Activated CD8-positive, alpha-beta memory T cell treated with anti-CD3 and anti-CD28 coated beads, Interleukin-2, amount 10 ng/mL, durations not matched to agents 7 days and 5 days (primary cell): ENCODE measurements around the gene POLD4. TPM values are rescaled to one million over a fixed set of nuclear protein-coding genes. Genes with fewer than 3 reads are reported as not detected.
A peak's percentile ranks its signal among the peaks of the same experiment; 100 is the strongest.
"Not testable (repeated sequence)": the region's sequence is repeated elsewhere in the genome, so short reads cannot be mapped to it uniquely, and the experiment has no call there.

Experiments
- ATAC-seq: fragments of 150-1000 bp; cut with Tn5 transposase; one replicate; pipeline ENCODE4 v1.10.0; 2021; ENCODE audit warnings: moderate library complexity
- CTCF ChIA-PET: fragments of 350-600 bp; sonication (Branson Sonifier 250); formaldehyde crosslinking; loops from one replicate; lab custom pipeline; 2021; ENCODE audit warnings: antibody characterized with exemption; lab: Charles Lee
- DNase-seq: peaks from one replicate; pipeline ENCODE4 v3.0.0-alpha.2; 2020
- H3K27ac Mint-ChIP-seq: one replicate; pipeline ENCODE4 v1.8.0; 2021; ENCODE audit warnings: mild to moderate bottlenecking, mixed read lengths
- H3K27me3 Mint-ChIP-seq: one replicate; pipeline ENCODE4 v1.8.0; 2021; ENCODE audit warnings: mixed read lengths
- H3K36me3 Mint-ChIP-seq: one replicate; pipeline ENCODE4 v1.8.0; 2021; ENCODE audit warnings: mild to moderate bottlenecking, mixed read lengths
- H3K4me1 Mint-ChIP-seq: one replicate; pipeline ENCODE4 v1.8.0; 2021; ENCODE audit warnings: mixed read lengths
- H3K4me3 Mint-ChIP-seq: one replicate; pipeline ENCODE4 v1.8.0; 2021; ENCODE audit warnings: mild to moderate bottlenecking, moderate library complexity, mixed read lengths
- H3K9me3 Mint-ChIP-seq: one replicate; pipeline ENCODE4 v1.8.0; 2022; ENCODE audit warnings: low read depth, mixed read lengths
- total RNA-seq, 2 experiments: library from RNA; stranded (reverse); gene quantifications; one replicate each; pipeline ENCODE4 v1.2.3, GENCODE V29; 2021

Gene POLD4
- total RNA-seq, result 10 to 100 TPM; 36.5 to 49.6 TPM

- ATAC-seq (peak; percentile 93), DNase-seq (peak; percentile 97)
- peaks cover 5% of the 10 kb centered on the region for H3K27me3 Mint-ChIP-seq
- CTCF ChIA-PET, result interaction anchor here (0.8 to 26.6 kb wide), 21 partner anchors 8 to 276 kb away, joined by 3 to 1153 read pairs (median 4); partner anchors contain the start of genes ANKRD13D, CLCF1, NUDT8 and PPP1CA
- H3K36me3 Mint-ChIP-seq, result peaks cover 1% of the 10 kb centered on the region
- H3K4me3 Mint-ChIP-seq, result peak within 1 kb of the TSS; percentile 89
- no peaks in the 10 kb centered on the region for H3K9me3 Mint-ChIP-seq
- H3K27ac Mint-ChIP-seq, result peak within 1 kb of the TSS; percentile 97
- H3K4me1 Mint-ChIP-seq, result peaks cover 36% of the 10 kb centered on the region
These were observed at the start of gene POLD4 for GRCh38 chr11:67353317-67354074. Gene POLD4 (minus strand): TSS chr11:67353546. CDS start chr11:67353399, 147 bp downstream.

GRCh38 chr11:67403085-67403484, 49.7 kb upstream of the POLD4 start:
- CTCF ChIA-PET, result interaction anchor here (0.7 to 5.8 kb wide), 15 partner anchors 12 to 1766 kb away, joined by 3 to 96 read pairs (median 9); partner anchors contain the start of genes AIP, CARNS1, PITPNM1 and POLD4
- Mint-ChIP-seq H3K36me3 (peaks cover 58% of the 10 kb centered on the region), H3K27ac (peak overlapping the region; percentile 86), H3K4me1 (peaks cover 66% of the 10 kb centered on the region), H3K4me3 (peak overlapping the region; percentile 90)
- DNase-seq, result peak; percentile 41
- not testable (repeated sequence) for ATAC-seq, H3K9me3 Mint-ChIP-seq, H3K27me3 Mint-ChIP-seq

- not testable (repeated sequence) for H3K27me3 Mint-ChIP-seq, ATAC-seq
- H3K27ac Mint-ChIP-seq, result peak overlapping the region; percentile 86
These were observed 49.0 kb upstream of the POLD4 start for GRCh38 chr11:67402192-67402839.

GRCh38 chr11:67401495-67402191, 48.3 kb upstream of the POLD4 start, which contains the start of gene PPP1CA:
Gene PPP1CA (minus strand): TSS chr11:67401858. CDS start chr11:67401782, 76 bp downstream.
- peak within 1 kb of the TSS; percentile 90 for H3K4me3 Mint-ChIP-seq
- peaks cover 65% of the 10 kb centered on the region for H3K4me1 Mint-ChIP-seq
- CTCF ChIA-PET, result interaction anchor here (0.6 to 5.8 kb wide), 31 partner anchors 10 to 199 kb away, joined by 3 to 96 read pairs (median 6); partner anchors contain the start of genes AIP, CARNS1, CDK2AP2 and PITPNM1
- ATAC-seq, result peak; percentile 74
- peaks cover 55% of the 10 kb centered on the region for H3K36me3 Mint-ChIP-seq
- H3K27me3 Mint-ChIP-seq, result no peaks in the 10 kb centered on the region
- peak within 1 kb of the TSS; percentile 86 for H3K27ac Mint-ChIP-seq
- no peaks in the 10 kb centered on the region for H3K9me3 Mint-ChIP-seq
- DNase-seq, result peak; percentile 92

More at GRCh38 chr11:67402192-67402839, 49.0 kb upstream of the POLD4 start:
- Mint-ChIP-seq H3K4me3 (peak overlapping the region; percentile 63), H3K4me1 (peaks cover 66% of the 10 kb centered on the region), H3K36me3 (peaks cover 57% of the 10 kb centered on the region)
- CTCF ChIA-PET, result interaction anchor here (0.7 to 5.8 kb wide), 20 partner anchors 9 to 1765 kb away, joined by 3 to 96 read pairs (median 10); partner anchors contain the start of genes AIP, CARNS1, PITPNM1 and POLD4
- not testable (repeated sequence) for H3K9me3 Mint-ChIP-seq, DNase-seq

GRCh38 chr11:67400942-67401494, 47.7 kb upstream of the POLD4 start:
- Mint-ChIP-seq H3K36me3 (peaks cover 53% of the 10 kb centered on the region), H3K9me3 (no peaks in the 10 kb centered on the region), H3K27me3 (no peaks in the 10 kb centered on the region), H3K4me3 (peak overlapping the region; percentile 90), H3K4me1 (peaks cover 63% of the 10 kb centered on the region), H3K27ac (peak overlapping the region; percentile 79)
- DNase-seq (no peak), ATAC-seq (no peak)
- CTCF ChIA-PET, result interaction anchor here (0.6 to 5.8 kb wide), 29 partner anchors 10 to 200 kb away, joined by 3 to 96 read pairs (median 7); partner anchors contain the start of genes AIP, CARNS1, CDK2AP2 and PITPNM1

- H3K4me3 Mint-ChIP-seq, result peak overlapping the region; percentile 90
- peak overlapping the region; percentile 79 for H3K27ac Mint-ChIP-seq
- CTCF ChIA-PET, result interaction anchor here (1.0 to 5.8 kb wide), 22 partner anchors 9 to 138 kb away, joined by 3 to 96 read pairs (median 10); partner anchors contain the start of genes AIP, CARNS1, CDK2AP2 and PITPNM1
- no peak for ATAC-seq
- peaks cover 59% of the 10 kb centered on the region for H3K4me1 Mint-ChIP-seq
- no peaks in the 10 kb centered on the region for H3K9me3 Mint-ChIP-seq
- H3K36me3 Mint-ChIP-seq, result peaks cover 49% of the 10 kb centered on the region
- DNase-seq, result peak; percentile 60
- H3K27me3 Mint-ChIP-seq, result no peaks in the 10 kb centered on the region
These were observed 47.0 kb upstream of the POLD4 start for GRCh38 chr11:67400251-67400941.

GRCh38 chr11:67398661-67399563, 45.6 kb upstream of the POLD4 start:
- CTCF ChIA-PET, result no interaction called here
- Mint-ChIP-seq H3K36me3 (peaks cover 39% of the 10 kb centered on the region), H3K9me3 (no peaks in the 10 kb centered on the region), H3K27ac (peak overlapping the region; percentile 56), H3K4me1 (peaks cover 60% of the 10 kb centered on the region), H3K27me3 (no peaks in the 10 kb centered on the region), H3K4me3 (peak overlapping the region; percentile 28)
- DNase-seq (no peak), ATAC-seq (no peak)

- Mint-ChIP-seq H3K4me3 (peak overlapping the region; percentile 15), H3K4me1 (peaks cover 63% of the 10 kb centered on the region), H3K27me3 (no peaks in the 10 kb centered on the region), H3K27ac (peak overlapping the region; percentile 89), H3K9me3 (no peaks in the 10 kb centered on the region), H3K36me3 (peaks cover 45% of the 10 kb centered on the region)
- DNase-seq (no peak), ATAC-seq (no peak)
- CTCF ChIA-PET, result interaction anchor here (0.7 to 0.9 kb wide), 2 partner anchors 11 to 135 kb away, joined by 3 to 4 read pairs; no protein-coding TSS in a partner anchor
These were observed 44.8 kb upstream of the POLD4 start for GRCh38 chr11:67397986-67398660.

- DNase-seq (no peak), ATAC-seq (no peak)
- CTCF ChIA-PET, result interaction anchor here (0.7 to 2.5 kb wide), 5 partner anchors 9 to 135 kb away, joined by 3 to 9 read pairs (median 4); partner anchors contain the start of gene PTPRCAP
- peaks cover 47% of the 10 kb centered on the region for H3K36me3 Mint-ChIP-seq
- no peaks in the 10 kb centered on the region for H3K9me3 Mint-ChIP-seq
- peaks cover 66% of the 10 kb centered on the region for H3K4me1 Mint-ChIP-seq
- no peaks in the 10 kb centered on the region for H3K27me3 Mint-ChIP-seq
- H3K27ac Mint-ChIP-seq, result peak overlapping the region; percentile 89
- H3K4me3 Mint-ChIP-seq, result peak overlapping the region; percentile 15
These were observed 44.2 kb upstream of the POLD4 start for GRCh38 chr11:67397536-67397935.

- peak overlapping the region; percentile 89 for H3K27ac Mint-ChIP-seq
- ATAC-seq (no peak), DNase-seq (peak; percentile 57)
- no peaks in the 10 kb centered on the region for H3K27me3 Mint-ChIP-seq
- H3K4me1 Mint-ChIP-seq, result peaks cover 61% of the 10 kb centered on the region
- H3K36me3 Mint-ChIP-seq, result peaks cover 47% of the 10 kb centered on the region
- H3K9me3 Mint-ChIP-seq, result no peaks in the 10 kb centered on the region
- CTCF ChIA-PET, result interaction anchor here (0.8 to 2.5 kb wide), 6 partner anchors 8 to 127 kb away, joined by 3 to 9 read pairs (median 4); partner anchors contain the start of genes PITPNM1 and PTPRCAP
- peak overlapping the region; percentile 55 for H3K4me3 Mint-ChIP-seq
These were observed 43.4 kb upstream of the POLD4 start for GRCh38 chr11:67396587-67397389.
